Measurements from ENCODE around the gene KCMF1. TPM values are rescaled to one million over a fixed set of nuclear protein-coding genes. Genes with fewer than 3 reads are reported as not detected.

Gene KCMF1
- total RNA-seq, 1 donor from 2014 or later = 105 TPM

DNA sequence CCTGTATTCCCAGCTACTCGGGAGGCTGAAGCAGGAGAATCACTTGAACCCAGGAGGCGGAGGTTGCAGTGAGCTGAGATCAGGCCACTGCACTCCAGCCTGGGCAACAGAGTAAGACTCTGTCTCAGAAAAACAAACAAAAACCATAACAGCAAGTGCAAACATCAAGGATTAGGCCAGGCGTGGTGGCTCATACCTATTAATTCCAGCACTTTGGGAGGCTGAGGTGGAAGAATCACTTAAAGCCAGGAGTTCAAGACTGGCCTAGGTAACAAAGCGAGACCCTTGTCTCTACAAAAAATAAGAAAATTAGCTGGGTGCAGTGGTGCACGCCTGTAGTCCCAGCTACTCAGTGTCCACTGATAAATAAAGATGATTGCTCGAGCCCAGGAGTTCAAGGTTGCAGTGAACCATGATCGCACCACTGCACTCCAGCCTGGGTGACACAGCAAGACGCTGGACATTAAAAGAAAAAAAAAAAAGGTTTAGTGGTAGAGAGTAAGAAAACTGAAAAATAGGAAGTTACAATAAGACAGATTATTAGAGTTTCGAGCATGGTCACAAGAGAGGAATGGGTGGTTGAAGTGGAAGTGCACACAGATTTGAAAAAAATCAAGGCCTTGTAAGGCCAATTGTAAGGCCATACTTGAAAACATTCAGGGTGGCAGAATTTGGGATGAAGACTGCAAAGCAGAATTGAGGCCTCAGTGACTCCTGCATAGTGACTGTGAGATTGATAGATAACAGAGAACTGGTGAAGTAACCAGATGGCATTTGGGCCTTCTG, 6.4 kb upstream of the KCMF1 start:
- H3K4me1 ChIP-seq (ENCODE audit: insufficient read depth, low read length) = peaks cover 24% of the 10 kb centered on the region
- H3K36me3 Mint-ChIP-seq (ENCODE audit: low read depth, unreplicated experiment) = peaks cover 15% of the 10 kb centered on the region
- no peaks in the 10 kb centered on the region for H3K27me3 Mint-ChIP-seq (ENCODE audit: low read depth, unreplicated experiment)
- H3K27ac ChIP-seq (ENCODE audit: low read depth, low read length) = no peak overlapping the region
- TF ChIP-seq EZH2 (IDR thresholded peaks at IDR 0.05; ENCODE audit: insufficient read depth, low read length) = no peak
- TF ChIP-seq, protein P1, sequence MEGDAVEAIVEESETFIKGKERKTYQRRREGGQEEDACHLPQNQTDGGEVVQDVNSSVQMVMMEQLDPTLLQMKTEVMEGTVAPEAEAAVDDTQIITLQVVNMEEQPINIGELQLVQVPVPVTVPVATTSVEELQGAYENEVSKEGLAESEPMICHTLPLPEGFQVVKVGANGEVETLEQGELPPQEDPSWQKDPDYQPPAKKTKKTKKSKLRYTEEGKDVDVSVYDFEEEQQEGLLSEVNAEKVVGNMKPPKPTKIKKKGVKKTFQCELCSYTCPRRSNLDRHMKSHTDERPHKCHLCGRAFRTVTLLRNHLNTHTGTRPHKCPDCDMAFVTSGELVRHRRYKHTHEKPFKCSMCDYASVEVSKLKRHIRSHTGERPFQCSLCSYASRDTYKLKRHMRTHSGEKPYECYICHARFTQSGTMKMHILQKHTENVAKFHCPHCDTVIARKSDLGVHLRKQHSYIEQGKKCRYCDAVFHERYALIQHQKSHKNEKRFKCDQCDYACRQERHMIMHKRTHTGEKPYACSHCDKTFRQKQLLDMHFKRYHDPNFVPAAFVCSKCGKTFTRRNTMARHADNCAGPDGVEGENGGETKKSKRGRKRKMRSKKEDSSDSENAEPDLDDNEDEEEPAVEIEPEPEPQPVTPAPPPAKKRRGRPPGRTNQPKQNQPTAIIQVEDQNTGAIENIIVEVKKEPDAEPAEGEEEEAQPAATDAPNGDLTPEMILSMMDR (IDR thresholded peaks at IDR 0.05; ENCODE audit: insufficient read depth, low read depth, low read length) = no peak
- peaks cover 52% of the 10 kb centered on the region for H3K79me2 ChIP-seq (ENCODE audit: insufficient read depth, low read length)
- no peaks in the 10 kb centered on the region for H3K9me3 ChIP-seq (ENCODE audit: insufficient read depth, low read depth, low read length)
- H2AFZ ChIP-seq (ENCODE audit: low read depth, low read length) = no peak overlapping the region
- H3K4me2 ChIP-seq (ENCODE audit: low read length) = no peak overlapping the region
- H3K27me3 ChIP-seq (ENCODE audit: insufficient read depth, low read length) = no peaks in the 10 kb centered on the region
- DNase-seq (ENCODE audit: low read depth) = no peak
- FAIRE-seq = no peak
- peaks cover 19% of the 10 kb centered on the region for H3K4me1 Mint-ChIP-seq (ENCODE audit: low read depth, unreplicated experiment)
- no peaks in the 10 kb centered on the region for H3K9me3 Mint-ChIP-seq (ENCODE audit: unreplicated experiment)
- peaks cover 20% of the 10 kb centered on the region for H4K20me1 ChIP-seq (ENCODE audit: insufficient read depth, low read length)
- H3K4me3 ChIP-seq (ENCODE audit: insufficient read depth, low read depth, low read length) = no peak overlapping the region
- H3K36me3 ChIP-seq (ENCODE audit: insufficient read depth, low read length) = peaks cover 3% of the 10 kb centered on the region
- H3K9ac ChIP-seq (ENCODE audit: low read length) = no peak overlapping the region
- H3K27ac Mint-ChIP-seq (ENCODE audit: unreplicated experiment) = no peak overlapping the region
- H3K4me3 Mint-ChIP-seq (ENCODE audit: unreplicated experiment) = no peak overlapping the region

DNA sequence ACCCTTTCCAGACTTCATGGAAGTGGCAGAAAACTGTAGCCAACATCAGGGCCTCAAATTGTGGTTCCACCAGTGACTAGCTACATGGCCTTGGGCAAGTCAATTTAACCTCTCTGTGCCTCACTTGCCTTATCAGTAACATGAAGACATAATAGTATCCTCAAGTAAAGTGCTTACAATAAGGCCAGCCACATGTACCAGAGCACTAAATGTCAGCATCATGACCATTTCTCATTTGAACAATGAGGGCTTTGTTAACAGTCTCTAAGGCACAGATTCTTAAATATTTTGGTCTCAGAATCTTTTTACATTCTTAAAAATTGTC, 5.8 kb upstream of the KCMF1 start:
- H3K36me3 Mint-ChIP-seq (ENCODE audit: low read depth, unreplicated experiment) = peaks cover 15% of the 10 kb centered on the region
- H3K4me2 ChIP-seq (ENCODE audit: low read length) = no peak overlapping the region
- no peaks in the 10 kb centered on the region for H3K27me3 ChIP-seq (ENCODE audit: insufficient read depth, low read length)
- peaks cover 22% of the 10 kb centered on the region for H3K4me1 ChIP-seq (ENCODE audit: insufficient read depth, low read length)
- no peaks in the 10 kb centered on the region for H3K27me3 Mint-ChIP-seq (ENCODE audit: low read depth, unreplicated experiment)
- TF ChIP-seq, protein P1 (IDR thresholded peaks at IDR 0.05; ENCODE audit: insufficient read depth, low read depth, low read length) = no peak
- TF ChIP-seq EZH2 (IDR thresholded peaks at IDR 0.05; ENCODE audit: insufficient read depth, low read length) = no peak
- DNase-seq (ENCODE audit: low read depth) (no peak), FAIRE-seq (no peak)
- no peak overlapping the region for H3K4me3 Mint-ChIP-seq (ENCODE audit: unreplicated experiment)
- H3K79me2 ChIP-seq (ENCODE audit: insufficient read depth, low read length) = peaks cover 58% of the 10 kb centered on the region
- H3K27ac Mint-ChIP-seq (ENCODE audit: unreplicated experiment) = no peak overlapping the region
- H3K27ac ChIP-seq (ENCODE audit: low read depth, low read length) = no peak overlapping the region
- peaks cover 23% of the 10 kb centered on the region for H4K20me1 ChIP-seq (ENCODE audit: insufficient read depth, low read length)
- no peaks in the 10 kb centered on the region for H3K9me3 Mint-ChIP-seq (ENCODE audit: unreplicated experiment)
- H3K4me3 ChIP-seq (ENCODE audit: insufficient read depth, low read depth, low read length) = no peak overlapping the region
- no peak overlapping the region for H3K9ac ChIP-seq (ENCODE audit: low read length)
- H3K36me3 ChIP-seq (ENCODE audit: insufficient read depth, low read length) = peaks cover 3% of the 10 kb centered on the region
- H2AFZ ChIP-seq (ENCODE audit: low read depth, low read length) = no peak overlapping the region
- peaks cover 15% of the 10 kb centered on the region for H3K4me1 Mint-ChIP-seq (ENCODE audit: low read depth, unreplicated experiment)
- no peaks in the 10 kb centered on the region for H3K9me3 ChIP-seq (ENCODE audit: insufficient read depth, low read depth, low read length)

DNA sequence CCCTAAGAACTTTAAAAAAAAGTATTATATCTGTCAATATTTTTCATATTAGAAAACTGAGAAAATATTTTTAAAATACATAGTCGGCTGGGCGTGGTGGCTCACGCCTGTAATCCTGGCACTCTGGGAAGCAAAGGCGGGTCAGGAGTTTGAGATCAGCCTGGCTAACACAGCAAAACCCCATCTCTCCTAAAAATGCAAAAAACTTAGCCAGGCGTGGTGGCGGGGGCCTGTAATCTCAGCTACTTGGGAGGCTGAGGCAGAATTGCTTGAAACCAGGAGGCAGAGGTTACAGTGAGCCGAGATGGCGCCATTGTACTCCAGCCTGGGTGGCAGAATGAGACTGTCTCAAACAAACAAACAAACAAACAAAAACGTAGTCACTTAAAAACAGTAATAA, 5.1 kb upstream of the KCMF1 start:
- FAIRE-seq = no peak
- peaks cover 20% of the 10 kb centered on the region for H3K4me1 ChIP-seq (ENCODE audit: insufficient read depth, low read length)
- no peaks in the 10 kb centered on the region for H3K27me3 Mint-ChIP-seq (ENCODE audit: low read depth, unreplicated experiment)
- H3K36me3 ChIP-seq (ENCODE audit: insufficient read depth, low read length) = peaks cover 3% of the 10 kb centered on the region
- peaks cover 62% of the 10 kb centered on the region for H3K79me2 ChIP-seq (ENCODE audit: insufficient read depth, low read length)
- H3K27ac Mint-ChIP-seq (ENCODE audit: unreplicated experiment) = no peak overlapping the region
- peaks cover 15% of the 10 kb centered on the region for H3K36me3 Mint-ChIP-seq (ENCODE audit: low read depth, unreplicated experiment)
- peaks cover 14% of the 10 kb centered on the region for H3K4me1 Mint-ChIP-seq (ENCODE audit: low read depth, unreplicated experiment)
- no peak for DNase-seq (ENCODE audit: low read depth)
- H3K4me3 ChIP-seq (ENCODE audit: insufficient read depth, low read depth, low read length) = no peak overlapping the region
- H3K9me3 Mint-ChIP-seq (ENCODE audit: unreplicated experiment) = no peaks in the 10 kb centered on the region
- H3K9me3 ChIP-seq (ENCODE audit: insufficient read depth, low read depth, low read length) = no peaks in the 10 kb centered on the region
- H2AFZ ChIP-seq (ENCODE audit: low read depth, low read length) = no peak overlapping the region
- no peaks in the 10 kb centered on the region for H3K27me3 ChIP-seq (ENCODE audit: insufficient read depth, low read length)
- H3K27ac ChIP-seq (ENCODE audit: low read depth, low read length) = no peak overlapping the region
- peaks cover 23% of the 10 kb centered on the region for H4K20me1 ChIP-seq (ENCODE audit: insufficient read depth, low read length)
- no peak for TF ChIP-seq EZH2 (IDR thresholded peaks at IDR 0.05; ENCODE audit: insufficient read depth, low read length)
- TF ChIP-seq, protein P1 (IDR thresholded peaks at IDR 0.05; ENCODE audit: insufficient read depth, low read depth, low read length) = no peak
- H3K4me2 ChIP-seq (ENCODE audit: low read length) = no peak overlapping the region
- no peak overlapping the region for H3K9ac ChIP-seq (ENCODE audit: low read length)
- H3K4me3 Mint-ChIP-seq (ENCODE audit: unreplicated experiment) = no peak overlapping the region
